Peyer's patch (tissue), 4 donors: Measurements from ENCODE around the gene WSCD1.

Experiments used
- CTCF ChIP-seq, 6 experiments: fragments of 450-650 bp in 4 of 6; fragments of 200-600 bp in 2 of 6; sonication (generic) in 1 of 6; IDR thresholded peaks; one replicate each; pipeline ENCODE4 v1.5.1; 2017 to 2019; ENCODE audit warnings: antibody characterized with exemption in 6 of 6, mild to moderate bottlenecking in 3 of 6, moderate library complexity in 1 of 6
- POLR2A ChIP-seq, 2 donors: fragments of 450-650 bp; IDR thresholded peaks; one replicate each; pipeline ENCODE4 v1.5.1; 2017; ENCODE audit warnings: antibody characterized with exemption in 2 of 2, mild to moderate bottlenecking in 2 of 2, moderate library complexity in 2 of 2

- TF ChIP-seq CTCF (IDR thresholded peaks at IDR 0.05): no peak
- TF ChIP-seq POLR2A (IDR thresholded peaks at IDR 0.05): no peak
Measured at GRCh38 chr17:6073620-6074019, 3.4 kb downstream of the WSCD1 start.
